ENCODE data around the gene CHGA. TPM values are rescaled to one million over a fixed set of nuclear protein-coding genes. Genes with fewer than 3 reads are reported as not detected.

The CHGA gene
- total and polyA plus RNA-seq, 10 of the 15 experiments (the other 5 are each of a cell fraction or from before 2014, with no cell fraction given), result 0.11 to 0.23 TPM; not detected in 8

DNA sequence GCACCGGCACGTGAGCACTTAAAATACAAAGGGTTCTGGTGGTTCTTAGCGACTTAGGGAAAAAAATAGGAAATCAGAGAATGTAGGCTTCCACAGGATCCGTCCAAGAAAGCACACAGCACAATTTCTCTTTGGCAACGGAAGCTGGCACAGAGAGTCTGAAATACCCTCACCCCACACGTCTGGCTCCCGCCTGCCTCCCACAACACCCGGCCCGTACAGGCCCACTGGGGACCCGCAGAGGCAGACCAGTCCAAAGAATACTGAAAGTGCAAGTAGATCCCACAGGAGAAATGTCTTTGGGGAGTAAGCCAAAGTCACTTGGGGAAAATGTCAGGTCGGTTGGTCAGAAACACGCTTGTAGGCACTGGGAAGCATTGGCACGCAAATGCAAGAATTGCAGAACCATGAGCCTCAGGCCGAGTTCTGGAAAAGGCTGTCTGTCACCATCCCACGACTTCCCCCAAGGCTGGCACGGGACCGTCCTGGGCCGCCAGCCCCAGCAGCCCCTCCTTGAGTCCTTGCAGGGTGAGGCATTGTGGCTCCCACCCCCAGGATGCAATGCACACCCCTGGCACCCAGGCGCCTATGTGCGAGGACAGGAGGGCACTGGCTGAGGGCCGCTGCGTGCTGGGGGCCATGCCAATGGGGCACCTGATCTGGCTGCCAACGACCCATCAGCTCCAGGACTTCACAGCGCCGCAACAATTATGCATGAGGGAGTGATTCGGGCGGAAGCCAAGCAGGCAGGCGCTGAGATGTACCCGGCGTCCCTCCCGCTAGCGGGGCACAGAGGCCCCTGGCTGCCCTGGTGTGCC, 29.7 kb downstream of the CHGA start:
- FAIRE-seq (no peak), ATAC-seq (no peak), DNase-seq (ENCODE audit: low read depth, low spot score) (no peak)
- no TSS peak for BruUV-seq (replicated peaks)
- Histone ChIP-seq H3K9ac (ENCODE audit: control insufficient read depth, insufficient read depth, low read length) (no peak overlapping the region), H4K20me1 (ENCODE audit: control insufficient read depth, insufficient read depth) (no peaks in the 10 kb centered on the region), H2AFZ (ENCODE audit: control insufficient read depth, low read depth, low read length) (no peak overlapping the region), H3K36me3 (ENCODE audit: control insufficient read depth in 2 of 2, insufficient read depth in 2 of 2, low read length in 1 of 2) (peaks cover 7 to 39% of the 10 kb centered on the region in 2 experiments; a peak in 3 of 4 replicates), H3K4me3 (no peak overlapping the region), H3K27me3 (replicated peaks in 1 of 2; ENCODE audit: control insufficient read depth in 2 of 2, insufficient read depth in 2 of 2, low read length in 1 of 2) (no peaks in the 10 kb centered on the region), H3K79me2 (ENCODE audit: control insufficient read depth, insufficient read depth, low read length) (no peaks in the 10 kb centered on the region), H3K27ac (ENCODE audit: control insufficient read depth, insufficient read depth) (no peak overlapping the region), H3K4me1 (ENCODE audit: control insufficient read depth, insufficient read depth, low read length) (no peaks in the 10 kb centered on the region; the same call in 1 of the 2 replicates), H3K9me3 (replicated peaks; ENCODE audit: control insufficient read depth, insufficient read depth, low read length) (no peaks in the 10 kb centered on the region), H3K4me2 (ENCODE audit: control insufficient read depth, insufficient read depth) (no peak overlapping the region)
- 87% methylated on average over 32 of the region's 32 CpGs for WGBS (ENCODE audit: insufficient coverage, insufficient replicate concordance, low lambda C conversion rate, missing lambda C conversion rate)
- ChIA-PET RAD21 (ENCODE audit: unreplicated experiment) (interaction anchor here (0.7 to 3.3 kb wide), 11 partner anchors 82 to 265 kb away, joined by 3 to 26 read pairs (median 4); no protein-coding TSS in a partner anchor), SMC1A (ENCODE audit: uncharacterized antibody, unreplicated experiment) (interaction anchor here (1.0 to 3.5 kb wide), 13 partner anchors 13 to 210 kb away, joined by 3 to 18 read pairs (median 4); no protein-coding TSS in a partner anchor), POLR2A (interaction anchor here (0.6 kb wide), 1 partner anchor 12 kb away, joined by 3 read pairs; no protein-coding TSS in a partner anchor), CTCF (interaction anchor here (0.6 to 5.5 kb wide), 24 partner anchors 15 to 549 kb away, joined by 3 to 47 read pairs (median 4); partner anchors contain the start of genes GON7 and UBR7)
- no peak for TF ChIP-seq ZNF24 (IDR thresholded peaks at IDR 0.05)
- no peak for TF ChIP-seq TBL1XR1 (IDR thresholded peaks at IDR 0.05; ENCODE audit: low read depth, low read length)
- no peak for TF ChIP-seq IRF3 (IDR thresholded peaks at IDR 0.05)
- no peak for TF ChIP-seq SREBF1 (IDR thresholded peaks at IDR 0.05; ENCODE audit: low read length)
- no peak for TF ChIP-seq ATF3 (IDR thresholded peaks at IDR 0.05; ENCODE audit: borderline replicate concordance, extremely low read depth, low read depth, low read length)
- TF ChIP-seq KLF5 (IDR thresholded peaks at IDR 0.05; ENCODE audit: partially characterized antibody), result no peak
- TF ChIP-seq MYC (IDR thresholded peaks at IDR 0.05; ENCODE audit: insufficient read depth, insufficient read length, insufficient replicate concordance, low read length, severe bottlenecking), result no peak
- no peak for TF ChIP-seq HCFC1 (IDR thresholded peaks at IDR 0.05; ENCODE audit: low read length)
- TF ChIP-seq YBX1 (IDR thresholded peaks at IDR 0.05), result no peak
- no peak for TF ChIP-seq BACH1 (IDR thresholded peaks at IDR 0.05; ENCODE audit: borderline replicate concordance)
- TF ChIP-seq ZNF592 (IDR thresholded peaks at IDR 0.05), result no peak
- TF ChIP-seq, protein P1, sequence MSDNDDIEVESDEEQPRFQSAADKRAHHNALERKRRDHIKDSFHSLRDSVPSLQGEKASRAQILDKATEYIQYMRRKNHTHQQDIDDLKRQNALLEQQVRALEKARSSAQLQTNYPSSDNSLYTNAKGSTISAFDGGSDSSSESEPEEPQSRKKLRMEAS (IDR thresholded peaks at IDR 0.05; ENCODE audit: low read depth, low read length), result no peak
- in situ Hi-C loops (cut with MboI), result loop anchor here (5.0 kb wide), 1 partner anchor 185 kb away; no protein-coding TSS in a partner anchor
- intact Hi-C loops (cut with micrococcal nuclease; ENCODE audit: unreplicated experiment), result loop anchor here (1.0 to 5.0 kb wide), 5 partner anchors 161 to 265 kb away; no protein-coding TSS in a partner anchor

All from GM12878 (cell line).